Fibroblast of the conjunctiva (primary cell): ENCODE measurements around the gene OSTN.
"Not testable (repeated sequence)": the region's sequence is repeated elsewhere in the genome, so short reads cannot be mapped to it uniquely, and the experiment has no call there.

Experiments used
- DNase-seq: peaks from one replicate; pipeline ENCODE4 v3.0.0-alpha.2; 2010; ENCODE audit warnings: low read depth

The OSTN gene

GRCh38 chr3:191198932-191199331, at the start of gene OSTN:
Gene OSTN, plus strand, starts transcription at chr3:191199241. Its CDS starts 13,292 bp downstream, at chr3:191212533.
- DNase-seq: no peak

- DNase-seq: no peak
These were observed 47.4 kb upstream of the OSTN start for GRCh38 chr3:191151653-191152052.

GRCh38 chr3:191154827-191155226, 44.2 kb upstream of the OSTN start:
- DNase-seq: no peak

GRCh38 chr3:191158247-191158646, 40.8 kb upstream of the OSTN start:
- DNase-seq: no peak

GRCh38 chr3:191158815-191159214, 40.2 kb upstream of the OSTN start:
- no peak for DNase-seq

GRCh38 chr3:191165802-191166201, 33.2 kb upstream of the OSTN start:
- DNase-seq: no peak

- no peak for DNase-seq
These were observed 32.7 kb upstream of the OSTN start for GRCh38 chr3:191166368-191166767.

- no peak for DNase-seq
These were observed 29.5 kb upstream of the OSTN start for GRCh38 chr3:191169566-191169965.

- DNase-seq: no peak
These were observed 28.9 kb upstream of the OSTN start for GRCh38 chr3:191170097-191170496.

- DNase-seq: no peak
These were observed 23.9 kb upstream of the OSTN start for GRCh38 chr3:191175102-191175501.

GRCh38 chr3:191176038-191176785, 22.8 kb upstream of the OSTN start:
- DNase-seq: no peak

GRCh38 chr3:191185382-191185781, 13.7 kb upstream of the OSTN start:
- not testable (repeated sequence) for DNase-seq

GRCh38 chr3:191188246-191188645, 10.8 kb upstream of the OSTN start:
- DNase-seq: not testable (repeated sequence)

- DNase-seq: not testable (repeated sequence)
These were observed 6.8 kb upstream of the OSTN start for GRCh38 chr3:191192270-191192669.

GRCh38 chr3:191192941-191193340, 6.1 kb upstream of the OSTN start:
- no peak for DNase-seq

GRCh38 chr3:191197761-191198306, 1.2 kb upstream of the OSTN start:
- DNase-seq: no peak

- no peak for DNase-seq
These were observed 561 bp upstream of the OSTN start for GRCh38 chr3:191198480-191198879.

- DNase-seq: no peak
These were observed 11.0 kb downstream of the OSTN start for GRCh38 chr3:191210032-191210431.

- DNase-seq: no peak
These were observed 17.5 kb downstream of the OSTN start for GRCh38 chr3:191216510-191216909.

GRCh38 chr3:191217301-191217700, 18.3 kb downstream of the OSTN start:
- no peak for DNase-seq

GRCh38 chr3:191220908-191221307, 21.9 kb downstream of the OSTN start:
- DNase-seq: no peak

GRCh38 chr3:191221638-191222037, 22.6 kb downstream of the OSTN start:
- no peak for DNase-seq

GRCh38 chr3:191227541-191227940, 28.5 kb downstream of the OSTN start:
- no peak for DNase-seq

- DNase-seq: no peak
These were observed 35.2 kb downstream of the OSTN start for GRCh38 chr3:191234216-191234615.
